HG02938 (cell line): Measurements from ENCODE around the gene MGAT1.
"Not testable (repeated sequence)": the region's sequence is repeated elsewhere in the genome, so short reads cannot be mapped to it uniquely, and the experiment has no call there.

ENCODE experiments used
- ATAC-seq: cut with Tn5 transposase; IDR thresholded peaks from one replicate; pipeline ENCODE4 v1.9.1; 2021; ENCODE audit warnings: mild to moderate bottlenecking, moderate library complexity; ENCODE audit not compliant: unreplicated experiment

Gene MGAT1

GRCh38 chr5:180802325-180803180, at the start of gene MGAT1:
Gene MGAT1 (minus strand): TSS chr5:180802806. CDS start chr5:180792971, 9,835 bp downstream.
- peak; percentile 30 for ATAC-seq

GRCh38 chr5:180850434-180851078, 48.0 kb upstream of the MGAT1 start:
- ATAC-seq, result no peak

DNA sequence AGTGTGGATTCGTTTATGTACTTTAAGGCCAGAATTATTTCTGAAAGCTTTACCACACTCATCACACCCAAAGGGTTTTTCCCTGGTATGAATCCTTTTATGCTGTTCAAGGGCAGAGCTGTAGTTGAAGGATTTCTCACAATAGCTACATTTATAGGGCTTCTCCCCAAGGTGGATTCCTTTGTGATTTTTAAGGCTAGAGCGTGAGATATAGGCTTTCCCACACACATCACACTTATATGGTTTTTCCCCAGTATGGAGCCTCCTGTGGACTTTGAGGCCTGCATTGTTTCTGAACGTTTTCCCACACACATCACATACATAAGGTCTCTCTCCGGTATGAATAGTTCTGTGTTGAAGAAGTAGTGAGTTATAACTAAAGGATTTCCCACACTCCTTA, 47.2 kb upstream of the MGAT1 start:
- ATAC-seq, result no peak

GRCh38 chr5:180848878-180849277, 46.3 kb upstream of the MGAT1 start:
- ATAC-seq, result no peak

DNA sequence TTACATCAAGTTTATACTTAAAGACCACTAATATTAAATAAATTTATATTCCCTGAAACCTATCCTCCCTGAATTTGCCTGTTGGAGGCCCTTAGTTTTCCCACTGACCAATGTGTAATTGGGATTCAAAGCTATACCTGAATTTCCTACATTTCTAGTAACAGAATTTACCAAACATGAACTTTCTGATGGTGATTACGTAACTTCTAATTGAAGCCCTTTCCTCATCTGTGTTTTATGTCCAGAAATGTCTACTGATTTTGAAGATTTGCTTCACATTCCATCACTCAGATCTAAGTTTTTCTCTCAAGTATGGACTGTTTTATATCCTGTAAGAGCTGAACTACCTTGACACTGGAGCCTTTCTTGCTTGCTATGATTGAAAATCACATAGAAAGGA, 45.7 kb upstream of the MGAT1 start:
- ATAC-seq, result no peak

DNA sequence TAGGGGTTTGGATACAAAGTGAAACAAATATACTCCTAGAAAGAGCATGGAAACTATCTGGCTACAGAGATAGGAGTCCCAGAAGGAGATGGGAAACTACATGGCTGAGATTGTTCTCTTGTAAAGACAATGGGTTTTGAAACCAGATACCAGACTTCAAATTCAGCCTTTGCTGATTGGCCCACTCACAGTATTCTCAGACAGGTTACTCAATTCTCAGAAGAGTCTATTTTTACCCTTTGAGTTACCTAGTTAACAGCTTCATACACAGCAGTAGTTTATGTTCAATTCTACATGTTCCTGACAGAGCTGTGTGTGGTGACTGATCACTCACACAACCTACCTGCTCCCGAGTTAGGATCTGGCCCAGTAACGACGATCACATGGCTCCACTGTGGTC, 44.4 kb upstream of the MGAT1 start:
- ATAC-seq, result no peak

DNA sequence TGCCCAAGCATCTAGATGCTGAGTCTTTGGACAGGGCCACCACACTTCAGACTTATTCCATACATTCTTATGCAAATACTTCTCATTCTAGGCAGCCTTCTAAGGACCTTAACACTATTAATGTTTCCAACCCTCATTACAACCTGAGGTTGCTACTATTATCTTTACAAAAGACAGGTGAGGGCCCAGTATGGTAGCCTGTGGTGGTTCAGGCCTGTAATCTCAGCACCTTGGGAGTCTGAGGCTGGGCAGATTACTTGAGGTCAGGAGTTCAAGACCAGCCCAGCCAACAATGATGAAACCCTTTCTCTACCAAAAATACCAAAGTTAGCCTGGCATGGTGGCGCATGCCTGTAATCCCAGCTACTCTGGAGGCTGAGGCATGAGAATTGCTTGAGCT, 42.3 kb upstream of the MGAT1 start:
- ATAC-seq, result no peak

DNA sequence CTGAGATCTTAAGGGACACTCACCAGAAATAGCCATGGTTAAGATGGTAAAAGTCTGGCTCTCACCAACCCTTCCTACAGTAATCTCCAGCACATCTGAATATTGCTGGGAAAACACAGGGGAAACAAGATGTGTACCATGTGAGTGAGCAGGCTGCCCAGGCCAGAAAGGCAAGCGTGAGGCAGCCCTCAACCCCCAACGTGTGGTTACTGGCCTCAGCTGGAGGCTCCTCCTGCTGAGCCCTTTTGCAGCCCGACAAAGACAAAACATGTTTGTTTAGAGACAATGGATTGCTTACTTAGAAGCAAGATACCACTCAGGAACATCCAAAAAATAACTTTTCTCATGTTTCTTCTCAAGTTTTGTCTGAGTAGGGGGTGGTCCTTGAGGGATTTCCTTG, 41.8 kb upstream of the MGAT1 start:
- no peak for ATAC-seq

DNA sequence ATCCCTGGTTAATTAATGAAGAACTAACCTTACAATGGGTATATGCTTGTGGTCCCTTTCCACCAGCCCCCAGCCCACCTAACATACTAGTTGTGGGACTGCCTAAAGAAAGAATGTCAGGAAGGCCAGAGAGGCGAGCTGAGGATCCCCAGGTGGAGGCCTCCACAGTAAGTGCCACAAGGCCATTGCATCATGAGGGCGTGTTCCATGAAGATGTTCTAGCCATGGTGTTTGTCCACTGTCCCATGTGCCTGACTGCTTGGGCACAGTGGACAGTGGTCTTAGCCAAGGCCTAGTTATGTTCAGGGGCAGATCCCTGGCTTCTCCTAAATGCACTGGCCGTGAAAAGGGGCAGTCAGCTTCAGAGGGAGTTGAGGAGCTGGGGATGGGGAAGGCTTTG, 37.3 kb upstream of the MGAT1 start:
- no peak for ATAC-seq

GRCh38 chr5:180839227-180839626, 36.6 kb upstream of the MGAT1 start:
- no peak for ATAC-seq

DNA sequence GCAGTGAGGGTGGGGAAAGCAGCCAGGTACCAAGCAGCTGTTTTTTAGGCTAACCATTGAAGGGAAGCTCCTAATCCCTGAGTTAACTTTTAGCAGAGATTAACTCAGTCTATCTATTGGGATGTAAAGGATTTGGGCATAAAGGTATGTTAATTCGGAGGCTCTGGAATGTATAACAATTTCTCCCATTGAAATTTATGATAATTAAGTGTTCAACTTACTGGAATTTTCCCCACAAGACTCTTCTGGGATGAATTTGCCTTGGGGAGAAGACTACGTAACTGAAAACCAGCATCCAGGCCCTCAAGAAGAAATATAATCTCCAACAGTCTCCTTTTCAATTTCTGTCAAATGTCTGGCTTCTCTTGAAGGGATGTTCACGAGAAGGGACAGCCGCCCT, 34.9 kb upstream of the MGAT1 start:
- ATAC-seq, result no peak

- ATAC-seq, result peak; percentile 37
These were observed 30.0 kb upstream of the MGAT1 start for GRCh38 chr5:180832638-180833068.

- peak; percentile 66 for ATAC-seq
These were observed 28.8 kb upstream of the MGAT1 start for GRCh38 chr5:180831139-180832093.

DNA sequence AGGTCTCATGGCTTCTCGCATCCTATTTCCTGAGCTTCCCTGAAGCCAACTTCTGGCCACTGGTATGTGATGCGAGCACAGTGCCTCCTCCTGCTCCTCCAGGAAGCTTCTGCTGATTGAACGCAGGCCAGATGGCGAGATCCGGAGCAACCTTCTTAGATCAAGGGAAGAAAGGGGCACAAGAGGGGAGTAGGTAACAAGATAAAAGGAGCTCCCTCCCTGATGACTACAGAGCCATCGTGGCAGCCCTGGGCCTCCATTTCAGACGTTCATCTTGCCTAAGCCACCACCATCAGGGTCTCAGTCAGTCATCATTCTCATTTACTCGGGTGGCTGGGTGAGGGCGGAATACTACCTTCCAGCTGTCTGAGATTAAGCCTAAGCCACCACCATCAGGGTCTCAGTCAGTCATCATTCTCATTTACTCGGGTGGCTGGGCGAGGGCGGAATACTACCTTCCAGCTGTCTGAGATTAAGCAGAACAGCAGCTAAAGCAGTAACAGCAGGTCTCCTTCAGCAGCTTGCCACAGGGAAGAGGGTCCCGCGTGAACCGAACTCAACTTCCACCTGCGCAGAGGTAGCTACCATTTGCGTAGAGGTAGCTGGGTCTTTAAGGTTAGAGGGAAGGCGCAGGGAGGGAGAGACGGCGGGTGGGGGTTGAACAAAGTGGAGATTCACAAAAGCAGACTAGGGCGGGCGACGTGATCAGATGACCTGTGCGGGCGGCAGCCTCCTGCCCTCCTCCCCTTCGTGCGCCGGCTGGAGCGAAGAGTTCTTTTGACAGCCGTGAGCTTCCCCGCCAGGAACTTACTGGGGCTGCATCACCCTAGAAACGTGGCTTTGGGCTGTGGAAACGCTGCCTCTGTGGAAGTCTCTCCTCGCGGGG, 27.9 kb upstream of the MGAT1 start:
- peak; percentile 43 for ATAC-seq

DNA sequence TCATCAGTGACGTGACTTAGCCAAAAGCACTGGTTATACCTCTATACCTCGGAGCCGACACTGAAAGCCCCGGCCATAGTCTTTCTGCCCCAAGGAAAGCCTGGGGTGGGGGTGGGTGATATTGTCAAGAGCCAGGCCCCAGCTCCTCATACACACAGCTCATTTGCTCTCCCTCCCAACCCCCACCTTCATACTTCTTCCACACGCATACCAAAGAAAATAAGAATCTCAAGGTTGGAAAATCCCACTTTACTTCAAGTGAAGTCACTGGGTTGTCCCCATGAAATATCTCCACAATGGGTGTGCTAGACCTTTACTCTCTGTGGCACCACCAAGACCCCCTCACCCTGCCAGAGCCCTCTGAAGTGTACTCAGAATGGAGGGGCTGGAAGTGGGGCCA, 27.1 kb upstream of the MGAT1 start:
- no peak for ATAC-seq

DNA sequence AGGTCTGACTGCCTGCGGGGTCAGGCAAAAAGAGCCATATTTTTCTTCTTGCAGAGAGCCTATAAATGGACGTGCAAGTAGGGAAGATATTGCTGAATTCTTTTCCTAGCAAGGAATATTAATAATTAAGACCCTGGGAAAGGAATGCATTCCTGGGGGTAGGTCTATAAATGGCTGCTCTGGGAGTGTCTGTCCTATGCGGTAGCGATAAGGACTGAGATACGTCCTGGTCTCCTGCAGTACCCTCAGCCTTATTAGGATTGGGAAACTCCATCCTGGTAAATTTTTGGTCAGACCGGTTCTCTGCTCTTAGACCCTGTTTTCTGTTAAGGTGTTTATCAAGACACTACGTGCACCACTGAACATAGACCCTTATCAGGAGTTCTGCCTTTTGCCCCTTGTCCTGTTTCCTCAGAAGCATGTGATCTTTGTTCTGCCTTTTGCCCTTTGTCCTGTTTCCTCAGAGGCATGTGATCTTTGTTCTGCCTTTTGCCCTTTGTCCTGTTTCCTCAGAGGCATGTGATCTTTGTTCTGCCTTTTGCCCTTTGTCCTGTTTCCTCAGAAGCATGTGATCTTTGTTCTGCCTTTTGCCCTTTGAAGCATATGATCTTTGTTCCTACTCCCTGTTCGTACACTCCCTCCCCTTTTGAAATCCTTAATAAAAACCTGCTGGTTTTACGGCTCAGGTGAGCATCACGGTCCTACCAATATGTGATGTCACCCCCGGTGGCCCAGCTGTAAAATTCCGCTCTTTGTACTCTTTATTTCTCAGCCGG, 26.3 kb upstream of the MGAT1 start:
- not testable (repeated sequence) for ATAC-seq

GRCh38 chr5:180827374-180827773, 24.8 kb upstream of the MGAT1 start:
- not testable (repeated sequence) for ATAC-seq

GRCh38 chr5:180825768-180826525, 23.3 kb upstream of the MGAT1 start:
- ATAC-seq, result no peak
